ENCODE results near the gene FEZ2. TPM values are rescaled to one million over a fixed set of nuclear protein-coding genes. Genes with fewer than 3 reads are reported as not detected.

The FEZ2 gene
- total and polyA plus RNA-seq, 10 of the 15 experiments (the other 5 are each of a cell fraction or from before 2014, with no cell fraction given) = 3.0 to 15.4 (median 6.6) TPM

- ChIA-PET SMC1A (ENCODE audit: uncharacterized antibody, unreplicated experiment) (no interaction called here), CTCF (no interaction called here), RAD21 (ENCODE audit: unreplicated experiment) (no interaction called here), POLR2A (no interaction called here)
- H3K27me3 ChIP-seq (replicated peaks in 1 of 2; ENCODE audit: control insufficient read depth in 2 of 2, insufficient read depth in 2 of 2, low read length in 1 of 2) = no peaks in the 10 kb centered on the region
- in situ Hi-C loops (cut with MboI) (no loop called here), intact Hi-C loops (cut with micrococcal nuclease; ENCODE audit: unreplicated experiment) (no loop called here)
- H3K27ac ChIP-seq (ENCODE audit: control insufficient read depth, insufficient read depth) = no peak overlapping the region
- no peak overlapping the region for H3K9ac ChIP-seq (ENCODE audit: control insufficient read depth, insufficient read depth, low read length)
- H4K20me1 ChIP-seq (ENCODE audit: control insufficient read depth, insufficient read depth) = no peaks in the 10 kb centered on the region
- H3K79me2 ChIP-seq (ENCODE audit: control insufficient read depth, insufficient read depth, low read length) = peaks cover 17% of the 10 kb centered on the region
- no peak for DNase-seq (ENCODE audit: low read depth, low spot score)
- no peak for ATAC-seq
- FAIRE-seq = no peak
- no peak overlapping the region for H3K4me3 ChIP-seq
- H3K4me2 ChIP-seq (ENCODE audit: control insufficient read depth, insufficient read depth) = no peak overlapping the region
- H2AFZ ChIP-seq (ENCODE audit: control insufficient read depth, low read depth, low read length) = no peak overlapping the region
- no TSS peak for BruUV-seq (replicated peaks)
- over 99% methylated on average over 6 of the region's 6 CpGs for WGBS (ENCODE audit: insufficient coverage, insufficient replicate concordance, low lambda C conversion rate, missing lambda C conversion rate)
- H3K36me3 ChIP-seq (ENCODE audit: control insufficient read depth in 2 of 2, insufficient read depth in 2 of 2, low read length in 1 of 2) = no peaks in the 10 kb centered on the region
- no peaks in the 10 kb centered on the region for H3K4me1 ChIP-seq (ENCODE audit: control insufficient read depth, insufficient read depth, low read length)
- no peaks in the 10 kb centered on the region; the same call in 2 of the 3 replicates for H3K9me3 ChIP-seq (replicated peaks; ENCODE audit: control insufficient read depth, insufficient read depth, low read length)
- TF ChIP-seq CUX1 (IDR thresholded peaks at IDR 0.05; ENCODE audit: insufficient replicate concordance, low read depth, low read length) (no peak), USF1 (IDR thresholded peaks at IDR 0.05; ENCODE audit: borderline replicate concordance, extremely low read length, insufficient read depth, low read depth, low read length) (no peak), CHD2 (IDR thresholded peaks at IDR 0.05; ENCODE audit: borderline replicate concordance, low read depth, low read length) (no peak), GATAD2B (conservative IDR thresholded peaks at IDR 0.05; ENCODE audit: low read depth) (no peak), POU2F2 (IDR thresholded peaks at IDR 0.05; ENCODE audit: borderline replicate concordance, low read depth, low read length) (no peak), CHD1 (IDR thresholded peaks at IDR 0.05; ENCODE audit: low read depth, low read length) (no peak), CHD4 (IDR thresholded peaks at IDR 0.05) (no peak), CTCF (IDR thresholded peaks at IDR 0.05 in 2 of 3, conservative IDR thresholded peaks at IDR 0.05 in 1 of 3; ENCODE audit: control insufficient read depth in 2 of 3, extremely low read depth in 1 of 3, insufficient read depth in 1 of 3, low read depth in 3 of 3, low read length in 3 of 3) (no peak), STAT1 (conservative IDR thresholded peaks at IDR 0.05) (no peak), TCF3 (IDR thresholded peaks at IDR 0.05; ENCODE audit: borderline replicate concordance, insufficient read depth, low read depth, low read length) (no peak), SREBF2 (IDR thresholded peaks at IDR 0.05; ENCODE audit: low read length) (no peak), SMARCA5 (IDR thresholded peaks at IDR 0.05) (no peak), TAF1 (IDR thresholded peaks at IDR 0.05; ENCODE audit: borderline replicate concordance, low read depth, low read length) (no peak), MTA2 (IDR thresholded peaks at IDR 0.05; ENCODE audit: low read depth) (no peak), TBL1XR1 (IDR thresholded peaks at IDR 0.05; ENCODE audit: low read depth, low read length) (no peak), SKIL (IDR thresholded peaks at IDR 0.05; ENCODE audit: low read depth, poor library complexity, severe bottlenecking) (no peak)
Measured at GRCh38 chr2:36594849-36595248, 3.1 kb downstream of the FEZ2 start.

Data from GM12878 (cell line).